Bronchial epithelial cell (primary cell): Measurements from ENCODE around the gene HOOK2. TPM values are rescaled to one million over a fixed set of nuclear protein-coding genes. Genes with fewer than 3 reads are reported as not detected.

Experiments
- DNase-seq: peaks from one replicate; pipeline ENCODE4 v3.0.0-alpha.2; 2010; ENCODE audit warnings: low read depth
- FAIRE-seq: peaks from 2 replicates; lab custom pipeline; 2011; peaks lifted over from hg19 to GRCh38; lab: Jason Lieb, UNC
- H3K27me3 ChIP-seq: 2 replicates; pipeline ENCODE4 v1.5.1; 2011; ENCODE audit warnings: low read length; ENCODE audit not compliant: control insufficient read depth, insufficient read depth
- H3K36me3 ChIP-seq: 2 replicates; pipeline ENCODE4 v1.5.1; 2011; ENCODE audit warnings: low read length; ENCODE audit not compliant: control insufficient read depth, insufficient read depth
- H3K4me3 ChIP-seq: 2 replicates; pipeline ENCODE4 v1.5.1; 2011; ENCODE audit warnings: mild to moderate bottlenecking, low read depth, low read length, control low read depth
- CTCF ChIP-seq: IDR thresholded peaks from 2 replicates; pipeline ENCODE4 v1.5.1; 2011; ENCODE audit warnings: mild to moderate bottlenecking, moderate library complexity, low read length, control low read depth, inconsistent platforms; ENCODE audit not compliant: insufficient read depth, severe bottlenecking
- total RNA-seq: library from RNA; depleted of rRNA; stranded (reverse); fragments of >200 nt; gene quantifications from 2 replicates; pipeline ENCODE4 v1.2.1, GENCODE V29; 2014

Gene HOOK2
- total RNA-seq, 1 donor from 2014 or later = 58.7 TPM

DNA sequence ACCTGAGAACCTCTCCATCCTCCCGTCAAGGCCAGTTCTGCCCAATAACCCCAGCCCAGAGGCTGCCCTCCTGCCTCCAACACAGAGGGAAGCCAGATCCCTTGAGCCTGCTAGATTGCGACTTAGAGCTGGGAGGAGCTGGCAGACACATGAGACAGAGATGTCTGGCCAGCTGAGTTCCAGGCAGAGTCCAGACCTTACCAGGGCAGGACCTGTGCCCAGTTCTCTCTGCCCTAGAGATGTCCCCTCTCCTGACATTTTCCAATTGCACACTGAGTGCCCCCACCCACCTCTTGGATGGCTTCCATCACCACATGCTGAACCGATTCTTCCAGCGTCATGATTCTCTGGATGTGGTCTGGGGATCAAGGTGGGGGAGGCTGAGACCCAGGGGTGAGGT is 3.0 kb downstream of the HOOK2 start:
- FAIRE-seq = no peak
- no peak for TF ChIP-seq CTCF
- H3K4me3 ChIP-seq = no peak overlapping the region
- peaks cover 19% of the 10 kb centered on the region for H3K36me3 ChIP-seq
- no peak for DNase-seq
- H3K27me3 ChIP-seq = no peaks in the 10 kb centered on the region

DNA sequence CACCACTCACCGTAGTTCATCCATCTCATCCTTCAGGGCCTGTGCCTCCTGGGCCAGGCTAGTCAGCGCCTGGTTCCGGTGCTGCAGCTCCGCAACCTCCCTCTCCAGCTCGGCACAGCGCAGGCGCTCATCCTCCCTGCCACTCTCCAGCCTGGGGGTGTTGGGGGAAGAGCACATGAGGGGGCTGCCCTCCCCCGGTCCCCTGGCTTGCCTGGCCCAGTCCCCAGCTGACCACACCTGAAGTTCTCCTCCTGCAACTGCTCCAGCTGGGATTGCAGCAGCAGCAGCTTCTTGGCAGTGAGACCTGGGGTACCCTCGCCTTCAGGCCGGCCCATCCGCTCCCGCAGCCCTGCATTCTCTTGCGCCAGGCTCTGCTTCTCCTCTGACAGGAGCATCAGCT is 4.4 kb downstream of the HOOK2 start:
- DNase-seq (no peak), FAIRE-seq (no peak)
- H3K4me3 ChIP-seq = no peak overlapping the region
- no peak for TF ChIP-seq CTCF
- peaks cover 20% of the 10 kb centered on the region for H3K36me3 ChIP-seq
- H3K27me3 ChIP-seq = no peaks in the 10 kb centered on the region

DNA sequence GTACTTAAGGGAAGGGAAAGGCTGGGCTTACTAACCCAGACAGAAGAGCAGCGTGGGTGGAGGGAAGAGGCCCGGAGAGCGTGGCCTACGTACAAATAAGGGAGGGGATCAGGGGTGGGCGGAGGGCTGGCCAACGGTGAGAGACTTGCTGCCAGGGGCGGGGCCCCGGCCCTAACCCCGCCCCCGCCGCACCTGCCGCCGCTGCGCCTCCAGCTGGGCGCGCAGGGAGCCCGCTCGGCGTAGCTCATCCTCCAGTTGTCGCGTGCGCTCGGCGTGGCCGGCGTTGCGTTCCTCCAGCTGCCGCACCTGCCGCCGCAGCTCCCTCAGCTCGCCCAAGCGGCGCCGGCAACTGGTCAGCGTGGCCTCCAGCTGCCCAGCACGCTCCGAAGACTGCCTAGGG is 5.7 kb downstream of the HOOK2 start:
- no peak overlapping the region for H3K4me3 ChIP-seq
- DNase-seq (no peak), FAIRE-seq (no peak)
- H3K27me3 ChIP-seq = no peaks in the 10 kb centered on the region
- TF ChIP-seq CTCF = no peak
- peaks cover 27% of the 10 kb centered on the region for H3K36me3 ChIP-seq

DNA sequence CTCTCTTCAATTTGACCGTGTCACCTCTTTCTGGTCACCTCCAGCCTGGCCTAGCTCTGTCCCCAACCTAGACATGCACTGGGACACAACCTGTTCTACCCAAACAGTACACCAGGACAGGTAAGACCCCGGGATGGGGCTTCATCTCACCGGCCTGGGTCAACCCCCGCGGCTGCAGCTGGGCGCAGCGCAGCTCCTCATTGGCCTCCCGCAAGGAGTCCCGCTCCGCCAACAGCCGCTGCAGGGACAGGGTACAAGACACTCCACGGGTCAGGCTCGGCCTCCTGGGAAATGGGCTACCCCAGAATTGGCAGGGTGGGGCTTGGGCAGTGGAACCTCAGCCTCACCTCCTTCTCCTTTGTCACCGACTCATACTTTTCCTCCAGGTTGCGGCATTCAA is 7.7 kb downstream of the HOOK2 start:
- TF ChIP-seq CTCF = no peak
- Histone ChIP-seq H3K27me3 (no peaks in the 10 kb centered on the region), H3K36me3 (peaks cover 32% of the 10 kb centered on the region), H3K4me3 (no peak overlapping the region)
- DNase-seq (no peak), FAIRE-seq (no peak)

GRCh38 chr19:12767150-12767549 is 8.2 kb downstream of the HOOK2 start:
- DNase-seq (no peak), FAIRE-seq (no peak)
- no peak for TF ChIP-seq CTCF
- no peaks in the 10 kb centered on the region for H3K27me3 ChIP-seq
- peaks cover 32% of the 10 kb centered on the region for H3K36me3 ChIP-seq
- no peak overlapping the region for H3K4me3 ChIP-seq

- Histone ChIP-seq H3K36me3 (peaks cover 32% of the 10 kb centered on the region), H3K27me3 (no peaks in the 10 kb centered on the region), H3K4me3 (peak overlapping the region; percentile 29)
- FAIRE-seq (no peak), DNase-seq (no peak)
- TF ChIP-seq CTCF = peak; percentile 69
Measured at GRCh38 chr19:12766051-12766521, 9.3 kb downstream of the HOOK2 start.
